CD14-positive monocyte (primary cell): ENCODE results near the gene RASGRP2. TPM values are rescaled to one million over a fixed set of nuclear protein-coding genes. Genes with fewer than 3 reads are reported as not detected.

Experiments used
- DNase-seq, 3 donors: peaks; one replicate each; pipeline ENCODE4 v3.0.0-alpha.2; 2011 to 2022
- H2AFZ ChIP-seq: 2 replicates; pipeline ENCODE4 v1.6.0; 2012; ENCODE audit warnings: mild to moderate bottlenecking, low read depth, low read length, inconsistent platforms; ENCODE audit not compliant: insufficient read depth, poor library complexity, severe bottlenecking
- H3K27ac ChIP-seq, 2 donors: 1 replicate in 1 of 2; 2 replicates in 1 of 2; pipeline ENCODE4 v1.5.1; 2012 to 2013; ENCODE audit warnings: low read length in 2 of 2, control low read depth in 1 of 2, inconsistent platforms in 1 of 2, low read depth in 1 of 2, mild to moderate bottlenecking in 1 of 2
- H3K27me3 ChIP-seq, 2 donors: one replicate each; pipeline versions ENCODE4 v1.6.0 to v1.6.1; 2011 to 2013; ENCODE audit warnings: low read length in 2 of 2; ENCODE audit not compliant: control insufficient read depth in 2 of 2, insufficient read depth in 2 of 2
- H3K36me3 ChIP-seq, 2 donors: replicated peaks in 1 of 2; 1 replicate in 1 of 2; 2 replicates in 1 of 2; pipeline versions ENCODE4 v1.5.1 to v1.6.1; 2012 to 2013; ENCODE audit warnings: low read length in 2 of 2, control low read depth in 1 of 2, inconsistent platforms in 1 of 2, mild to moderate bottlenecking in 1 of 2; ENCODE audit not compliant: insufficient read depth in 2 of 2, control insufficient read depth in 1 of 2
- H3K4me1 ChIP-seq, 2 donors: 1 replicate in 1 of 2; 2 replicates in 1 of 2; pipeline versions ENCODE4 v1.5.1 to v1.6.1; 2012 to 2013; ENCODE audit warnings: low read length in 2 of 2, control low read depth in 1 of 2, inconsistent platforms in 1 of 2, mild to moderate bottlenecking in 1 of 2, moderate library complexity in 1 of 2; ENCODE audit not compliant: insufficient read depth in 2 of 2, control insufficient read depth in 1 of 2
- H3K4me2 ChIP-seq: replicated peaks from 2 replicates; pipeline ENCODE3; 2012; ENCODE audit warnings: low read length, moderate library complexity, mild to moderate bottlenecking; ENCODE audit not compliant: poor library complexity, severe bottlenecking; ENCODE audit errors: extremely low read depth
- H3K4me3 ChIP-seq, 3 experiments: fragments of 200-600 bp in 1 of 3; sonication (generic) in 1 of 3; replicated peaks in 1 of 3; 1 replicate in 2 of 3; 2 replicates in 1 of 3; pipeline ENCODE4 v1.5.1; 2011 to 2013; ENCODE audit warnings: low read length in 3 of 3, mild to moderate bottlenecking in 3 of 3, control low read depth in 2 of 3, low read depth in 2 of 3, inconsistent platforms in 1 of 3, moderate library complexity in 1 of 3
- H3K79me2 ChIP-seq: 2 replicates; pipeline ENCODE4 v1.6.0; 2012; ENCODE audit warnings: mild to moderate bottlenecking, control low read depth, inconsistent platforms, low read length, moderate library complexity; ENCODE audit not compliant: insufficient read depth
- H3K9ac ChIP-seq: 2 replicates; pipeline ENCODE4 v1.6.0; 2017; ENCODE audit warnings: low read length, mild to moderate bottlenecking; ENCODE audit not compliant: insufficient read depth, poor library complexity, severe bottlenecking
- H3K9me3 ChIP-seq, 2 donors: replicated peaks in 1 of 2; 1 replicate in 1 of 2; 2 replicates in 1 of 2; pipeline versions ENCODE4 v1.5.1 to v1.6.1; 2012 to 2013; ENCODE audit warnings: low read length in 2 of 2, control low read depth in 1 of 2; ENCODE audit not compliant: control insufficient read depth in 1 of 2, insufficient read depth in 1 of 2
- H4K20me1 ChIP-seq: 2 replicates; pipeline ENCODE4 v1.6.0; 2012; ENCODE audit warnings: mild to moderate bottlenecking, low read length, control low read depth, moderate library complexity; ENCODE audit not compliant: insufficient read depth
- H3K27ac Mint-ChIP-seq, 7 donors: one replicate each; pipeline ENCODE4 v1.8.0; 2020; ENCODE audit warnings: mild to moderate bottlenecking in 7 of 7, mixed read lengths in 7 of 7, moderate library complexity in 6 of 7, inconsistent platforms in 2 of 7
- H3K27me3 Mint-ChIP-seq, 3 donors: one replicate each; pipeline ENCODE4 v1.8.0; 2021 to 2022; ENCODE audit warnings: low read depth in 3 of 3, mild to moderate bottlenecking in 3 of 3, mixed read lengths in 3 of 3, moderate library complexity in 3 of 3, inconsistent platforms in 1 of 3
- H3K36me3 Mint-ChIP-seq, 2 donors: one replicate each; pipeline ENCODE4 v1.8.0; 2020; ENCODE audit warnings: mixed read lengths in 2 of 2, inconsistent platforms in 1 of 2, mild to moderate bottlenecking in 1 of 2
- H3K4me1 Mint-ChIP-seq: one replicate; pipeline ENCODE4 v1.8.0; 2020; ENCODE audit warnings: mild to moderate bottlenecking, mixed read lengths
- H3K4me3 Mint-ChIP-seq, 2 donors: one replicate each; pipeline ENCODE4 v1.8.0; 2020; ENCODE audit warnings: mild to moderate bottlenecking in 2 of 2, mixed read lengths in 2 of 2, moderate library complexity in 1 of 2
- H3K9me3 Mint-ChIP-seq, 7 donors: one replicate each; pipeline ENCODE4 v1.8.0; 2020 to 2022; ENCODE audit warnings: mixed read lengths in 7 of 7, mild to moderate bottlenecking in 6 of 7, moderate library complexity in 6 of 7, inconsistent platforms in 2 of 7
- WGBS: methylation state at CpG from one replicate; pipeline ENCODE4 v1.1.5; 2013; ENCODE audit warnings: missing lambda C conversion rate; ENCODE audit not compliant: insufficient coverage; 5-methylcytosine and 5-hydroxymethylcytosine counted together
- intact Hi-C, 2 donors: fragments of 100-400 bp; cut with micrococcal nuclease; formaldehyde crosslinking; loops; one replicate each; pipeline versions ENCODE4 v1.15.0 to v1.15.1; 2023
- polyA plus RNA-seq, 3 donors: library from polyadenylated mRNA; depleted of rRNA in 1 of 3; unstranded in 2 of 3; stranded (reverse) in 1 of 3; fragments of 300-500 nt in 2 of 3; fragments of >200 nt in 1 of 3; fragmentation: Illumina TruSeq in 2 of 3; gene quantifications; 1 replicate in 2 of 3; 2 replicates in 1 of 3; pipeline ENCODE4 v1.2.3, GENCODE V29; 2012 to 2021
- TF ChIP-seq, protein P1 (sequence below): fragments of 200-600 bp; IDR thresholded peaks from one replicate; pipeline ENCODE4 v1.8.0; 2022; ENCODE audit warnings: antibody characterized with exemption, mild to moderate bottlenecking

The RASGRP2 gene
- polyA plus RNA-seq, 3 donors: 67.6 to 242 (median 68.8) TPM

DNA sequence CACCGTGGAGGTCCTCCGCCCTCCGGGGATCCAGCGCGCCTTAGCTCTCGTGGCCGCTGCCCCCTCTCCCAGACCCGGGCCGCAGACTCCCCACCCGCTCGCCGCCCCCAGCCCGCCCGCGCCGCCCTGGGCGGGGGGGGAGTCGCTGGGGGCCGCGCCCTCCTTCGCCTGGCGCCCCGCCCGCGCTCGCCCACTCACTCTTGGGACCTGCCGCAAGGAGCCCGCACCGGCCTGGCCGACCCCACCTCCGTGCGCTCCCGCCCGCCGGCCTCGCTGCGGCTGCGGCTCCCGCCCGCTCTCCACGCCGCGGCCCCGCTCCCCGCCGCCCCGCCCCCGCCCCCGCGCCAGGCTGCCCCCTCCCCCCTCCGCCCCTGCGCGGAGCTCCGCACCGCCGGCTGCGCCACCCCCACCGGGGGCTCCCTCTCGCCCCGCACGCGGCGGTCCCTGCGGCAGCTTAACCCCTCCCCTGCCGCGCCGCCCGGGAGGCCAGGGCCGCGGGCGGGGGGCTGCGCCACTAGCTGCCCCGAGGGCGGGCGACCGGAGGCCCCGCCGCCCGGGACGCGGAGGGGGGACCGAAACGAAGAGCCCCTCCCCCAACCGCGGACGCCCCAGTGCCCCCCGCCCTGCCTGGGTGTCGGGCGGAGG is 724 bp upstream of the RASGRP2 start:
- Histone ChIP-seq H3K27me3 (no peaks in the 10 kb centered on the region), H3K27ac (peak overlapping the region; percentile 86 to 88), H3K9me3 (no peaks in the 10 kb centered on the region), H3K79me2 (peaks cover 39% of the 10 kb centered on the region), H3K4me3 (peak overlapping the region; percentile 71 to 95 (median 91)), H3K36me3 (peaks cover 9 to 16% of the 10 kb centered on the region in 2 donors), H4K20me1 (peaks cover 35% of the 10 kb centered on the region), H3K9ac (peak overlapping the region; percentile 75), H3K4me2 (peak overlapping the region; percentile 99), H3K4me1 (peaks cover 32 to 48% of the 10 kb centered on the region in 2 donors), H2AFZ (peak overlapping the region; percentile 74)
- Mint-ChIP-seq H3K36me3 (peaks cover 15 to 20% of the 10 kb centered on the region in 2 donors), H3K4me3 (peak overlapping the region; percentile 94 to 98), H3K4me1 (peaks cover 35% of the 10 kb centered on the region), H3K27me3 (peaks cover 0 to 4% (median 0%) of the 10 kb centered on the region in 3 donors), H3K27ac (peak overlapping the region; percentile 95 to 99 (median 97)), H3K9me3 (no peaks in the 10 kb centered on the region)
- intact Hi-C loops: loop anchor here (2.0 kb wide), 2 partner anchors 26 to 28 kb away; no protein-coding TSS in a partner anchor
- TF ChIP-seq, protein P1, sequence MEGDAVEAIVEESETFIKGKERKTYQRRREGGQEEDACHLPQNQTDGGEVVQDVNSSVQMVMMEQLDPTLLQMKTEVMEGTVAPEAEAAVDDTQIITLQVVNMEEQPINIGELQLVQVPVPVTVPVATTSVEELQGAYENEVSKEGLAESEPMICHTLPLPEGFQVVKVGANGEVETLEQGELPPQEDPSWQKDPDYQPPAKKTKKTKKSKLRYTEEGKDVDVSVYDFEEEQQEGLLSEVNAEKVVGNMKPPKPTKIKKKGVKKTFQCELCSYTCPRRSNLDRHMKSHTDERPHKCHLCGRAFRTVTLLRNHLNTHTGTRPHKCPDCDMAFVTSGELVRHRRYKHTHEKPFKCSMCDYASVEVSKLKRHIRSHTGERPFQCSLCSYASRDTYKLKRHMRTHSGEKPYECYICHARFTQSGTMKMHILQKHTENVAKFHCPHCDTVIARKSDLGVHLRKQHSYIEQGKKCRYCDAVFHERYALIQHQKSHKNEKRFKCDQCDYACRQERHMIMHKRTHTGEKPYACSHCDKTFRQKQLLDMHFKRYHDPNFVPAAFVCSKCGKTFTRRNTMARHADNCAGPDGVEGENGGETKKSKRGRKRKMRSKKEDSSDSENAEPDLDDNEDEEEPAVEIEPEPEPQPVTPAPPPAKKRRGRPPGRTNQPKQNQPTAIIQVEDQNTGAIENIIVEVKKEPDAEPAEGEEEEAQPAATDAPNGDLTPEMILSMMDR: no peak
- WGBS: 0% methylated on average over 52 of the region's 89 CpGs
- no peak for DNase-seq

DNA sequence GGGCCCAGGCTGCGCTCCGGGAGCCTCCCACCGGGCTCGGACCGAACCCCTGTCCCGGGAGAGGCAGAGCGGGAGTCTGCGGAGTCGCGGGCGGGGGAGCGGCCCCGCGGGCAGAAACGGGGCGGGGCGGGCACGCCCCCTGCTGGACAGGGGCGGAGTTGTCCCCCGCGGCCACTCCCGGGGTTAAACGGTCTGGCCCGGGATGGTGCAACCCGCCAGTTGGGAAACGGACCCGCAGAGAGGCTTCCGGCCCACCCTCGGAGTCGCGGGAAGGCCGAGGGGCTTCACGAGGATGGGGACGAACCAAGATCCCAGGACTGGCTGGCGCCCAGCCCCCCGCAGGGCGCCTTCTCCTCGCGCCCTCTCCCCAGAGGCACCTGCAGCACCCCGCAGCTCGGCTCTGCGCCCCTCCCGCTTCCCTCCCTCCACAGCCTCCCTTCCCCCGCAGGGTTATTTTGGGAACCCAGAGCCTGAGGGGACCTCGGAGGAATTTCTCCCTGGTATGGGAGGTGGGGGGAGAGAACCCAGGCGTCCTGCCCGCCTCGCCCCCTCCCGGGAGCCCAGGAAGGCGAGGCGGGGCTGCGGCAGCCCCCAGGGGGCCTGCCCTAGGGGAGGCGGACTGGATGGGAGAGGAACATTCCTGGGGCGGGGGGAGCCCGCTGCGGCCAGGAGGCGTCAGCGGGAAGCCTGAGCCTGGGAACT is 902 bp downstream of the RASGRP2 start:
- Histone ChIP-seq H3K9ac (peak overlapping the region; percentile 75), H3K27ac (peak overlapping the region; percentile 83 to 84), H3K4me3 (peak overlapping the region; percentile 71 to 95 (median 91)), H3K4me1 (peaks cover 32 to 48% of the 10 kb centered on the region in 2 donors), H3K79me2 (peaks cover 52% of the 10 kb centered on the region), H3K4me2 (peak overlapping the region; percentile 99), H2AFZ (peak overlapping the region; percentile 91), H3K27me3 (no peaks in the 10 kb centered on the region), H4K20me1 (peaks cover 46% of the 10 kb centered on the region), H3K36me3 (peaks cover 18 to 32% of the 10 kb centered on the region in 2 donors), H3K9me3 (no peaks in the 10 kb centered on the region)
- peaks cover 0 to 4% (median 1%) of the 10 kb centered on the region in 3 donors for H3K27me3 Mint-ChIP-seq
- peak; percentile 73 to 76 (median 76) for DNase-seq
- peak overlapping the region in 5 of 7 donors; percentile 71 to 97 (median 97) for H3K27ac Mint-ChIP-seq
- TF ChIP-seq, protein P1: peak; percentile 82
- peaks cover 35% of the 10 kb centered on the region for H3K4me1 Mint-ChIP-seq
- peak overlapping the region; percentile 91 to 98 for H3K4me3 Mint-ChIP-seq
- under 1% methylated on average over 48 of the region's 58 CpGs for WGBS
- peaks cover 27 to 36% of the 10 kb centered on the region in 2 donors for H3K36me3 Mint-ChIP-seq
- intact Hi-C loops: no loop called here
- H3K9me3 Mint-ChIP-seq: no peaks in the 10 kb centered on the region
